Activated gamma-delta T cell treated with anti-CD3 and anti-CD28 coated beads, Interleukin-2, amount 50 U/mL, for 16 hours (primary cell): ENCODE measurements around the gene PDLIM5.

Experiments
- DNase-seq: peaks from one replicate; pipeline ENCODE4 v3.0.0-alpha.2; 2020; ENCODE audit warnings: low read depth

The PDLIM5 gene

DNA sequence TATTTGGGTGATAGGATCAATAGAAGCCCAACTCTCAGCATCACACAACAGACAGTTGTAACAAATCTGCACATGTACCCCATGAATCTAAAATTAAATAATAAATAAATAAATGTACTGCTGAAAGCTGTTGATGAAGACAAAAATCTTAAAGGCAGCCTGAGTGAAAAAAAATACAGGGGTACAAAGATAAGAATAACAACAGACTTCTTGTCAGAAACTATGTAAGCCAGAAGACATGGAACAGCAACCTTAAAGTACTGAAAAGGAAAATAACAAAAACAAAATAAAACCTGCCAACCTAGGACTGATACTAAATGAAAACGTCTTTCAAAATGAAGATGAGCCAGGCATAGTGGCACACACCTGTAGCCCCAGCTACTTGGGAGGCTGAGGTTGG, 25.0 kb upstream of the PDLIM5 start:
- DNase-seq = no peak

DNA sequence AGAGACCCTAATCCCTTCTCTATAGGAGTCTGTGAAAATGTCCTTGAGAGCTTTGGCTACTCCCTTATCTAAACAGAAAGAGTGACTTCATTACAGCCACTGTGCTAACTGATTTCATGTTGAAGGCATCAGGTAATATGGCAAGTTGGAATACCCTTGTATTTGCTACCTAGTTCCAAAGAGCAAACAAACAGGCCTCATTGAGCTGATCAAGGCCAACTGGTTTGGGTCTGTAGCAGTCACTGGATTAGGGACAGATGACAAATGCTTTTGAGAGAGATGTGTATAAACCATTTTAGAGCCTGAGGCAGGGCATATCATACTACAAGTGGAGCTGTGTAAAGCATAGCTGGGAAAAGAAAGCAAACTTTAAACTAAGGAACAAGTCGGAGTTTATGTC, 22.9 kb upstream of the PDLIM5 start:
- DNase-seq = no peak

- DNase-seq = no peak
These were observed 21.3 kb upstream of the PDLIM5 start for GRCh38 chr4:94430406-94430805.

- DNase-seq = no peak
These were observed 20.4 kb upstream of the PDLIM5 start for GRCh38 chr4:94431388-94431787.

DNA sequence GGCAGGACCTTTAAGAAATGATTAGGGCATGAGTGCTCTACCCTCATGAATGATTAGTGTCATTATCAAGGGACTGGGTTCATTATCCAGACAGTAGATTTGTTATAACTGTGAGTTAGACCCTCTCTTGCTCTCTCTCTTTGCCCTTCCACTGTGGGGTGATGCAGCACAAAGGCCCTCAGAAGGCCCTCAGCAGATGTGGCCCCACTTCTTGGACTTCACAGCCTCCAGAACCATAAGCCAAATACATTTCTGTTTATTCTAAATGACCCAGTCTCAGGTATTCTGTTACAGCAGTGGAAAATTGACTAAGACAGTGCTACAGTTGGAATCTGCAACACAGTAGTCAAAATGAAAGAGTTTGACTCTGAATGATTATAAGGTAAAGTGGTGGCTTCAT, 17.2 kb upstream of the PDLIM5 start:
- no peak for DNase-seq

- no peak for DNase-seq
These were observed 15.9 kb upstream of the PDLIM5 start for GRCh38 chr4:94435874-94436273.

GRCh38 chr4:94436512-94436911, 15.2 kb upstream of the PDLIM5 start:
- DNase-seq = no peak

- DNase-seq = no peak
These were observed 12.1 kb upstream of the PDLIM5 start for GRCh38 chr4:94439606-94440005.

DNA sequence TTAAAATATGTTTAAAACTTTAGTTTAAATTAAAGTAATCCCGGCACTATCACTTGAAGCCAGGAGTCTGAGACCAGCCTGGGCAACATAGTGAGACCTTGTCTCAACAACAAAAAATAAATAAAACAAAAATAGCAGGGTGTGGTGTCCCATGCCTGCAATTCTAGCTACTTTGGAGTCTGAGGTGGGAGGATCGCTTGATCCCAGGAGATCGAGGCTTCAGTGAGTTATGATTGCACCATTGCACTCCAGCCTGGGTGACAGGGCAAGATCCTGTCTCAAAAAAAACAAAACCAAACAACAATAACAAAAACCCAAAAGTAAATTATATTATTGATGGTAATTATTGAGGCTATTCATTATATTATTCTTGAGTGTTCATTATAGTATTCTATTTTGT, 9.9 kb upstream of the PDLIM5 start:
- no peak for DNase-seq

GRCh38 chr4:94442251-94442650, 9.5 kb upstream of the PDLIM5 start:
- DNase-seq = no peak

GRCh38 chr4:94446386-94446785, 5.4 kb upstream of the PDLIM5 start:
- DNase-seq = no peak

- DNase-seq = no peak
These were observed 3.9 kb upstream of the PDLIM5 start for GRCh38 chr4:94447754-94448411.

- DNase-seq = no peak
These were observed 2.8 kb upstream of the PDLIM5 start for GRCh38 chr4:94448815-94449375.

DNA sequence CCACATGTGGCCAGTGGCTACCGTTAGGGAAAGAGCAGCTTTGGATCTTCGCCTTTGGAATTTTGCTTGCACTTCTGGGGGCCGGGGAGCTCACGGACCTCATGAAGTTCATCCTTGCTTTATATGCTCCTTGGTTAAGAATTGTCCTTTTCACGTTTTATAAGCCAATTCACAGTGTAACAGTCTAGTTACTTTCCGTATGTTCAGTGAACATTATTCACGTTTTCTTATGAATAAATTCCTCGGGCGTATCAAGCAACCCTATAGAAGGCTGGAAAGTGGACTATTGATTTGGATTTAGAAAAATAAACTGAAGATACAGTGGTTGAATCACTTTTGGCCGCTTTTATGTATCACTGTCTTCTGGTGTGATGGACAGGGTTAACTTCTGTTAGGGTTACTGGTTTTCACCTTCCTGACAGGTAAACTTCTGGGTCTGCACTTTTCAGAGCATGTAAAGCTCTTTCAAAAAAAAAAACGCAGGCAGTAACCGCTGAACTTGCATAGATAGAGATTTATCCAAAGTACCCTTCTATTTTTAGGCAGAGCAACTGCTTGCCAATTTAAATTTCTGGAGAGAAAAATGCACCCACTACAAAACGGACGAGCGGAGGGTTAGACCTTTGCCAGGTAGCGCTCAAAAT, 569 bp upstream of the PDLIM5 start:
- no peak for DNase-seq

DNA sequence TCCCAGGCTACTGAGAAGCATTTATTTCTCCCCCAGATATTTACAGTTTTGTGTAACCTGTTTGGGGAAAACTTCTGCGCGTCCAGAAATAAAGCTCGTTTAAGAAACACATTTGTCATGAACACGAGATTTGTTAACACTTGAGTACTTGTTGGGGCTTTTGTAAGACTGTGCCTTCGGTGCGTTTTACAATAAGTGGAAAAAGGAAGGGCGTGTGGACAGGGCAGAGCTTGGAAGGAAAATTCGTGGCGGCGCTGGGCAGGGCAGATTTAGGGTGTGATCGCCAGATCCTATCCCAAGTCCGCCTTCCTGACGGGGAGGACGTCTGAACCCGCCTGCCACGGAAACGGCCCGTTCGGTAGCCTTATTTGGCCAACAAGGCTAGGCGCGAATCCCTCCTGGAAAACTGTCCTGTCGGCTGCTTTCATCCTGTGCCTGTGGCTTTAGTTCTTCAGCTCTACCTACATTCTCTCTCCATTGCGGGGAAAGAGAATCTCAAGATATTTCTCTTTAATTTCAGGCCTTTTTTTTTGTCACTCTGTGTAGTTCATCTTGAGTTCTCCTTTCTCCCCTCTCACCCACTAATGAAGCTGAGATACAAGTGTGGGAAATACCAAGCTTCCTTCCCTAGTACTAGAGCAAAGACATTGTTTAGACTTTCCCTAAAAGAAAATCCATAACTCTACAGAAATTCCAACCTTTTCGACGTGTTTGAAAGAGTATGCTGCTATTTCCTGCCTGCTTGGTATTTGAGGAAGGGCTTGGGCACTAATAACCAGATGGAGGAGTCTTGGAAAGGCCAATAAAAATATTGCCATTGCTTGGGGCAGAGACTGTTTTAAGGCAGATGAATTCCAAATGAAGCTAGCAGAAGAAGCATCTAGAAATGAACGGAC, 982 bp downstream of the PDLIM5 start:
- DNase-seq = peak; percentile 2

DNA sequence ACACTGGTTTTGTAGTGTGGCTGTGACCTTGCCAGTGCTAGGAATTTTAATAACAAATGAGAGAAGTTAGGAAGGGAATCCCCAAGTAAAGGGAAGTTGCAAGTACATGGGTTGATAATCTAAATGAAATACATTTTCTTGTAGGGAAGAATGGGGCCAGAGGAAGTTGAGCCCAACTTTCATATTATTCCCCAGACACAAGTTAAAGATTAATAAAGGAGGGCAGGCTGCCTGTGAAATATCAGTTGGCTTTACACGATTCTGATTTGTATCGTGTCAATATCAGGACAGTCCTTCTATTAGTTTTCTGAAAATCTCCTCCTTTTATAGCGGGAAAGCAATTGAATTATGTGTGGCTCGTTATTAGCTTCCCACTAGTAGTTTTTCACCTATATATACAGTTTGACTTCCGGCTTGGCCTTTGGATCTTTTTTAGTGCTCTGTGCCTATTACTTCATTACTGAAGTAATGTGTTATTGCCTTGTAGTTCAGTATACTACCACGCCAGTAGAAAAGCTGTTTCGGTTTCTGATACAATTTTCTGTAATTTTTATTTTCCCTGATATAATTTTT, 1.7 kb downstream of the PDLIM5 start:
- DNase-seq = no peak

GRCh38 chr4:94454405-94454804, 2.7 kb downstream of the PDLIM5 start:
- no peak for DNase-seq

DNA sequence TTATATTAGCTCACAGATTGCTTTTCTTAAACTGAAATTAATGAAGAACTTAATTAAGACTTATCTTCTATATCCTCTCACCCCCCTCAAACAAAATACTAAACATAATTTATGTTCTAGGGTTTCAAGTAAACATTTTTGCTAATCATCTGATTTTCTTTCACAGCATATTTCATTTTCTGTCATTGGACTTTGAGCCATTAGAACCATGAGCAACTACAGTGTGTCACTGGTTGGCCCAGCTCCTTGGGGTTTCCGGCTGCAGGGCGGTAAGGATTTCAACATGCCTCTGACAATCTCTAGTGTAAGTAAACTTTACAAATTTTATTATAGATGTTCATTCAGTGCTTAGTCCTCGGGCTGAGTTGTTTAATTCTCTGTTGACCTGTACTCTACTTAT, 3.3 kb downstream of the PDLIM5 start:
- no peak for DNase-seq

DNA sequence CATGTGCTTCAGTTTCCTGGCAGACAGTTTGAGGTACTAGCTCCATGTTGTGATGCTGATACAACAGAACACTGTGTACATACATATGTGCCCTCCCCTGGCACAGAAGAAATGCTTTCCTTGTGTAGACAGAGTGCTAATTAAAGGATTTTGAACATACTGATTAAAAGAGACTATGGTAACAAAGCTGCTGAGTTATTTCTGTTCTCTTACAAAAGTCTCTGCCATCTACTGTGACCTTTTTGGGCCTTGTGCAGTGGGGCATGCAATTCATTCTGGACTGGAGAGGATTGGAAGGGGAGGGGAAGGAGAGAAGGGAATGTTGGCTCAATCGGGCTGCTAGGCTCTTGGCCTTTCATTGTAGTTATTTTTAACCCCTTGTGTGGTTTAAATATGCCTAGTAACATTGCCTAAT, 6.0 kb downstream of the PDLIM5 start:
- DNase-seq = no peak

DNA sequence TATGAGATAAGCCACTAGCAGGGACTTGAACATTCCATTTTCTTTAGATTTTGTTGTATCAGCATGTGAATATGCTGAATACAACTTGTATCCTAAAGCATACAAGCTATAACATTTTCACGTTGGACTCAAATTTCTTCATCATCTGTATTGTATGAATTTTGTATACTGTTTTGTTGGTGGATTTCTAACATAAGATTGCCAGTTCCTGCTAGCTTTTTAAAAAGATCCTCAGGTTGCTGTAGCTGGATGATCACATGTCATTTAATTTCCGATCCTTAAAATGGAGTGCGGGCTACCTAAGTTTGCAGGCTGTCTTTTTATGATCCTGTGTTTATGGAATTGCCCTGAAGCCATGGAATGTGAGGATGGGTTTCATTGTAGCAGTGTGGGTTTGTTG, 6.9 kb downstream of the PDLIM5 start:
- no peak for DNase-seq

GRCh38 chr4:94459462-94460161, 7.9 kb downstream of the PDLIM5 start:
- no peak for DNase-seq

DNA sequence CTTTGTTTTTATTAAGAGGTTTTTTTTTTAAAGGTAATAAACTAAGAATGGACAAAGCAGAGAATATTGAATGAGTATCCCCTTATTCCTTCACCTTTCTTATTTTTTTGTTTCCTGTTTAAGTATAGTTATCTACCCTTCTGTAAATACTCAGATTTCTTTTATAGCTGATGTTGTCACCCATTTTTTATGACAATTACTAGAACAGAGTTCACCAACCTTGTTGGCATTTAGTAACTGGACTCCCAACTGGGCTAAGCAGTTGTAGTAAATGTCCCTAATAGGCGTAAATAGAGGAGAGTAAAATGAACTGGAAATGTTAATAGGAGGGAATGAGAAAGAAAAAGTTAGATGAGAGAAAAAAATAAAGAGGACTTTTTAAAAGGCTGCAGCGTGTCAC, 9.8 kb downstream of the PDLIM5 start:
- DNase-seq = no peak
